Measurements from ENCODE around the gene DSCAML1. TPM values are rescaled to one million over a fixed set of nuclear protein-coding genes. Genes with fewer than 3 reads are reported as not detected.

The DSCAML1 gene
- total and polyA plus RNA-seq, 2 donors, result 0.32 to 0.47 TPM

DNA sequence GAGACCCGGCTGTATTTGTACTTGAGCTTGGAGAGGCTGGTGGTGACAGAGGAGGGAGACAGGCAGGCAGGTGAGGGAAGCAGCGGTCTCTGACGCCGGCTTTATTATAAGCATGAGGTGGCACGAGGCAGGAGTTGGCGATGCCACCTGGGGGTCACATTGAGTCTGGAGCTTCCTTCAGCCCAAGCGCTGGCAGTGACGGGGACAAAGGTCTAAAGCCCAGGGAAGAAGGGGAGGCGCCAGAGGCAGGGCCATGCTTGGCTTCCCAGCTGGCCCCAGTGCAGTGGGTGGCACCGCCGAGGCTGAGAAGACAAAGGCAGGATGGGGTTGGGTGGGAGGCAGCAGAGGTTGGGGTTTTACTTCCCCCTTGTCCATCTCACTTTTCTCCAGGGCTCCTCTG lies 23.1 kb upstream of the DSCAML1 start:
- Histone ChIP-seq H3K36me3 (ENCODE audit: control insufficient read depth in 2 of 2, insufficient read depth in 2 of 2, low read length in 1 of 2) (no peaks in the 10 kb centered on the region), H3K4me1 (ENCODE audit: control insufficient read depth in 2 of 2, insufficient read depth in 2 of 2, low read length in 2 of 2) (peaks cover 45 to 79% of the 10 kb centered on the region in 2 donors), H3K4me3 (ENCODE audit: low read length in 2 of 2) (no peak overlapping the region), H3K27ac (ENCODE audit: low read depth in 1 of 2, low read length in 1 of 2) (no peak overlapping the region), H3K27me3 (ENCODE audit: control insufficient read depth in 2 of 2, insufficient read depth in 1 of 2, low read length in 1 of 2) (no peaks in the 10 kb centered on the region), H3K9me3 (ENCODE audit: control insufficient read depth in 2 of 2, insufficient read depth in 1 of 2, low read length in 1 of 2) (no peaks in the 10 kb centered on the region)
- no peak for DNase-seq (ENCODE audit: low read depth in 6 of 9, low spot score in 9 of 9)
- 93% methylated on average over 11 of the region's 11 CpGs for WGBS

DNA sequence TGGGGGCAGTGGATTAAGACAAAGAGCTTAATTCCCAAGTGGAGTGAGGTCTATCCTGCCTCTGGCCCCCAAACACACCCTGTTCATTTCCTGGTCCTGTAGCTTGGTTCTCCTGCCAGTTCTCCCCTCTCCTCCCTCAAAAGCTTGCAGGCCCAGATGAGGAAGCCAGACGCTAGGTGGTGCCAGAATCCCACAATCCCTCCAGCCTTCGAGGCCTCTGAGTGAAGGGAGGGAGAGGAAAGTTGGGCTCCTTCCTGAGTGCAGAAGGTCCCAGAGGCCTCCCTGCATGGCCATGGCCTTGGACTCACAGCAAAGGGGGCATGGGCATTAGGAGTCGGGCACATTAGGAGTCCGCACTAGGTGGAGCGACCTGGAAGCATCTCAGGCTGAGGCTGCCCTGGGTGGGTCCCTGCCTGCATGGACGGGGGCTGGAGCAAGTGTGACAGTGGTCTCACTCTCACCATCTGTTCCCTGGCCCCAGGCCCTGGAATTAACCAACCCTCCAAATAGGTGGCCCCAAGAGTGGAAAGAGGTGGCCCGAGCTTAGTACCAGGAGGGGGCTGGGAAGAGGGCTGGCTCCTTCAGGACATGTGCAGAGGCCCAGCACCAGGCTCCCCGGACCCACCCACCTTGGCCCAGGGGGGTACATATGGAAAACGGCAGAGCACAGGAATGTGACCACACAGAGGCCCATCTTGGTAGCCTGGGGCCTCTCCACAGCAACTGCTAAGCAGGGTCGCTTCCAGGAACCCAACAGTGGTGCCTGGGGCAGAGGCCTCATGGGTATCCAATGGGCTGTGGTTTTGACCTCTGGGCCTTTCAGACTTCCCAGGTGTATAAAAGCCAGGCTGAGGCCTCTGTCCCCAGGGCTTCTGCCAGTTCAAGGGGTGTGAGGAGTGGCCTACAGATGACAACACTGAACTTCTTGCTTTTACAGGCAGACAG lies 22.4 kb upstream of the DSCAML1 start:
- H3K4me3 ChIP-seq (ENCODE audit: low read length in 2 of 2), result no peak overlapping the region
- peaks cover 45 to 78% of the 10 kb centered on the region in 2 donors for H3K4me1 ChIP-seq (ENCODE audit: control insufficient read depth in 2 of 2, insufficient read depth in 2 of 2, low read length in 2 of 2)
- no peaks in the 10 kb centered on the region for H3K9me3 ChIP-seq (ENCODE audit: control insufficient read depth in 2 of 2, insufficient read depth in 1 of 2, low read length in 1 of 2)
- H3K36me3 ChIP-seq (ENCODE audit: control insufficient read depth in 2 of 2, insufficient read depth in 2 of 2, low read length in 1 of 2), result no peaks in the 10 kb centered on the region
- no peaks in the 10 kb centered on the region for H3K27me3 ChIP-seq (ENCODE audit: control insufficient read depth in 2 of 2, insufficient read depth in 1 of 2, low read length in 1 of 2)
- WGBS, result 90% methylated on average over 10 of the region's 10 CpGs
- peak overlapping the region in 1 of 2 donors; percentile 65 for H3K27ac ChIP-seq (ENCODE audit: low read depth in 1 of 2, low read length in 1 of 2)
- peak in 4 of 9 donors; percentile 59 to 80 (median 64) for DNase-seq (ENCODE audit: low read depth in 6 of 9, low spot score in 9 of 9)

DNA sequence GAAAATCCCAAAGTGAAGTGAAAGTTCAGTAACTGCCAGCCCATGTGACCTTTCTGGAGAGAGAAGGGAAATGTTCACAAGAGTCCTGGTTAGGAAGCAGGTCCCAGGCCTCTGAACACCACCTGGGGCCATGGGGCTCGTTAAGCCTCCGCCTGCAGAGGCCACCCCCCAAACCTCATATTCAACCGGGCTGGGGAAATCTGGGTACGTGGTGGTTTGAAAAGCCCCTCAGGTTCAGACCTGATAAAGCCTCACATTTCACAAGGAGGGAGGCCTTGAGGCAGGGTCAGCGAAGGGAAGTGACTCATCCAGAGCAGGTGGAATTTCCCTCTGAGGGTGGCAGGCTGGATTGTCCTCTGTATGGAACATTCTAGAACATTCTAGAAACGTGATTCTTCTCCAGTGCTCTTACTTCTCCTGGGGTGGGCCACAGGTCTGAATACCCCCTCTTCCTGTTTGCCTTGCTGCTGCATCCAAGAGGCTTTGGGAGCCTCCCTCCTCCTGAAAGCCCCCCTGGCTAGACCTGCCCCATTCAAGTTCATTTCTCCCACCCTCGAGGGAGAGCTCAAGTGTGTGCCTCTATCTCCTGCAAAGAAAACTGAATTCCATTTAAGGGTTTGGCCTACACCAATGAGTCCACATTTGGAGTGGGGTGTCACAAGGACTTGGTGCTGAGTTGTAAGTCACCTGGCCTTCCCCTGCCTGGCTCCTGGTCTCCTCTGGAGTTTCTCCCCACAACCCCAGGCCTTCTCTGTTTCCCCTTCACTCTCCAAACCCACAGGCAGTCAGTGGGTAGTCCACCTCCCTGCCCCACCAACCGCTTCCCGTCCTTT lies 21.2 kb upstream of the DSCAML1 start:
- peak overlapping the region; percentile 57 to 65 for H3K27ac ChIP-seq (ENCODE audit: low read depth in 1 of 2, low read length in 1 of 2)
- H3K36me3 ChIP-seq (ENCODE audit: control insufficient read depth in 2 of 2, insufficient read depth in 2 of 2, low read length in 1 of 2), result no peaks in the 10 kb centered on the region
- no peaks in the 10 kb centered on the region for H3K27me3 ChIP-seq (ENCODE audit: control insufficient read depth in 2 of 2, insufficient read depth in 1 of 2, low read length in 1 of 2)
- H3K4me3 ChIP-seq (ENCODE audit: low read length in 2 of 2), result no peak overlapping the region
- 53% methylated on average over 9 of the region's 9 CpGs for WGBS
- DNase-seq (ENCODE audit: low read depth in 6 of 9, low spot score in 9 of 9), result no peak
- no peaks in the 10 kb centered on the region for H3K9me3 ChIP-seq (ENCODE audit: control insufficient read depth in 2 of 2, insufficient read depth in 1 of 2, low read length in 1 of 2)
- H3K4me1 ChIP-seq (ENCODE audit: control insufficient read depth in 2 of 2, insufficient read depth in 2 of 2, low read length in 2 of 2), result peaks cover 35 to 67% of the 10 kb centered on the region in 2 donors

DNA sequence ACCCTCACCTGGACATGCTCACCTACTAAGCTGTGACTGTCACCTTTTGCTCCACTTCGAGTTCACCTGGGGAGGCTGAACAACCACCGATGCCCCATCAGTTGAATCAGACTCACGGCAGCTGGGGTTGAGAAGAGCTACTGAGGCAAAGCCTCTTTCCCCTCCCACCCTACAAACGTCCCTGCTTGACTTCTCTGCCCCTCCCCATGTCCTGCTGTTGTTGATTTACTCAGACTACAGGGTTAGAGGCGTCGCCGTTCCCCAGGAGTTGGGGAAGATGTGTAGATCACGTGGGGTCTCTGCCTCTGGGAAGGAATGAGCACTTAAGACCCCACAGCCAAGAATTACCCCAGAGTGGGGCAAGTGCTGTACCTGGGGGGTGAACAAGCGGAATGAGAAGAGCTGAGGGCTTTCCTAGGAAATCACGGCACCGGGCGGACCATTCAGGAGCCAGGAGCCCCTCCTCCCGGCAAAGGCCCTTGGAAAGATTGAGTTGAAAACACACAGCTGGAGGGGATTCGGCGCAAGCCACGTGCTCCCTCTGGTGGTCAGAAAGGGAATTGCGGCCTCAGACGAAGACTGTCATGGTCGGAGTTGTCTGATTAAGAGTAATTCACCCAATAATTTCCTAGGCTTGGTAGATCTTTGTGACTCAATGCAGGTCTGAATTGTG lies 20.5 kb upstream of the DSCAML1 start:
- Histone ChIP-seq H3K9me3 (ENCODE audit: control insufficient read depth in 2 of 2, insufficient read depth in 1 of 2, low read length in 1 of 2) (no peaks in the 10 kb centered on the region), H3K36me3 (ENCODE audit: control insufficient read depth in 2 of 2, insufficient read depth in 2 of 2, low read length in 1 of 2) (no peaks in the 10 kb centered on the region), H3K27me3 (ENCODE audit: control insufficient read depth in 2 of 2, insufficient read depth in 1 of 2, low read length in 1 of 2) (no peaks in the 10 kb centered on the region), H3K4me1 (ENCODE audit: control insufficient read depth in 2 of 2, insufficient read depth in 2 of 2, low read length in 2 of 2) (peaks cover 28 to 60% of the 10 kb centered on the region in 2 donors), H3K27ac (ENCODE audit: low read depth in 1 of 2, low read length in 1 of 2) (peak overlapping the region; percentile 44 to 65), H3K4me3 (ENCODE audit: low read length in 2 of 2) (no peak overlapping the region)
- DNase-seq (ENCODE audit: low read depth in 6 of 9, low spot score in 9 of 9), result peak in 7 of 9 donors; percentile 61 to 88 (median 71)
- WGBS, result 27% methylated on average over 19 of the region's 19 CpGs

DNA sequence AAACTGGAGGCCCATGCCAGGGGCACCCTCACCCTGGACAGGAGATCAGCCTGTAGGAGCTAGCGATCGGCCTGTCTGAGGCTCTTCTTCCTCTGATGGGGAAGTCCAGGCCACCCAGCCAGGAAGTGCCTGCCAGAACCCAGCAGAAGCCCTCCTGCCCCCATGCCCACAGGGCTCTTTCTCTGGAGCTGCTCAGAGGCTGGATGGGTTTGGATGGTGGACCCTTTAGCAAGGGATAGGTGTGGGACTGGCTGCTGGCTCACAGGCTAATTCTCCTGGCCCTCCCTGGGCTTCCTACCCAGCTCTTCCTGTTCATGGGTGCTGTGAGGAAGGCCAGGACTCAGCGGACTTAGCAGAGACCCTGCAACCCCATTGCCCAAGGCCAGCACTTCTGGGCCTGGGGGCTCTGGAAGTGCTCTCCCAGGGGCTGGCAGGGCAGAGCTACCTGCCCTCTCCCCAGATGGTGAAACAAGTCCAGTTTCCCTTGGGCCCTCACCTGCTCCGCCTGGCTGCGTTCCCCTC lies 19.9 kb upstream of the DSCAML1 start:
- WGBS, result 93% methylated on average over 5 of the region's 5 CpGs
- Histone ChIP-seq H3K4me1 (ENCODE audit: control insufficient read depth in 2 of 2, insufficient read depth in 2 of 2, low read length in 2 of 2) (peaks cover 23 to 54% of the 10 kb centered on the region in 2 donors), H3K9me3 (ENCODE audit: control insufficient read depth in 2 of 2, insufficient read depth in 1 of 2, low read length in 1 of 2) (no peaks in the 10 kb centered on the region), H3K36me3 (ENCODE audit: control insufficient read depth in 2 of 2, insufficient read depth in 2 of 2, low read length in 1 of 2) (no peaks in the 10 kb centered on the region), H3K4me3 (ENCODE audit: low read length in 2 of 2) (no peak overlapping the region), H3K27me3 (ENCODE audit: control insufficient read depth in 2 of 2, insufficient read depth in 1 of 2, low read length in 1 of 2) (no peaks in the 10 kb centered on the region), H3K27ac (ENCODE audit: low read depth in 1 of 2, low read length in 1 of 2) (peak overlapping the region; percentile 46 to 55)
- no peak for DNase-seq (ENCODE audit: low read depth in 6 of 9, low spot score in 9 of 9)

DNA sequence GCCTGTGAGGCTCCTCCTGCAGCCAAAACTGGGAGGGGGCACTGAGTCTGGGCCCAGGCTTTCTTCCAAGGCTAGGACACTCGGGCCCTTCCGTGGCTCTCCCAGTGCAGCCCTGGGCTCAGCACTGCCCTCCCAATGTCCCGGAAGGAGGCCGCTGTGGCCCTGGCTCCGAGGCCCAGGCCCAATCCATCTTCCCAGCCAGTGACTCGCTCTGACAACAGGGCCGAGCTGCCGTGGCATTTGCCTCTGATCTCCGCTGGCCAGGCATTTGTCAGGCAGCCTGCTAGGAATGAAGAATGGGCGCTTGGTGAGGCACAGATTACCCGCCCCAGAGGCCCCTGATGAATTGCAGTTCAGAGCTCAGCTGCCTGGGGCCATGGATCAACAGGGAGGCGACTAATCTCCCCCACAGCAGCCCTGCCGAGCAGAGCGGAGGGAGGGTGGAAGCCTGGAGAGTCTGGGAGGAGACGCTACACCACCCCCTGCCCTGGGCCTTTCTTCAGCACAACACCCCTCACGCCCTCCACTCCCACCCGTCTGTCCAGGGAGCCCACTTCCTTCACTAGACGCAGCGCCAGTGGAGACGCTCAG lies 19.2 kb upstream of the DSCAML1 start:
- 93% methylated on average over 20 of the region's 20 CpGs for WGBS
- no peaks in the 10 kb centered on the region for H3K27me3 ChIP-seq (ENCODE audit: control insufficient read depth in 2 of 2, insufficient read depth in 1 of 2, low read length in 1 of 2)
- peak overlapping the region; percentile 46 to 67 for H3K27ac ChIP-seq (ENCODE audit: low read depth in 1 of 2, low read length in 1 of 2)
- peaks cover 23 to 51% of the 10 kb centered on the region in 2 donors for H3K4me1 ChIP-seq (ENCODE audit: control insufficient read depth in 2 of 2, insufficient read depth in 2 of 2, low read length in 2 of 2)
- no peak for DNase-seq (ENCODE audit: low read depth in 6 of 9, low spot score in 9 of 9)
- H3K36me3 ChIP-seq (ENCODE audit: control insufficient read depth in 2 of 2, insufficient read depth in 2 of 2, low read length in 1 of 2), result no peaks in the 10 kb centered on the region
- H3K9me3 ChIP-seq (ENCODE audit: control insufficient read depth in 2 of 2, insufficient read depth in 1 of 2, low read length in 1 of 2), result no peaks in the 10 kb centered on the region
- no peak overlapping the region for H3K4me3 ChIP-seq (ENCODE audit: low read length in 2 of 2)

DNA sequence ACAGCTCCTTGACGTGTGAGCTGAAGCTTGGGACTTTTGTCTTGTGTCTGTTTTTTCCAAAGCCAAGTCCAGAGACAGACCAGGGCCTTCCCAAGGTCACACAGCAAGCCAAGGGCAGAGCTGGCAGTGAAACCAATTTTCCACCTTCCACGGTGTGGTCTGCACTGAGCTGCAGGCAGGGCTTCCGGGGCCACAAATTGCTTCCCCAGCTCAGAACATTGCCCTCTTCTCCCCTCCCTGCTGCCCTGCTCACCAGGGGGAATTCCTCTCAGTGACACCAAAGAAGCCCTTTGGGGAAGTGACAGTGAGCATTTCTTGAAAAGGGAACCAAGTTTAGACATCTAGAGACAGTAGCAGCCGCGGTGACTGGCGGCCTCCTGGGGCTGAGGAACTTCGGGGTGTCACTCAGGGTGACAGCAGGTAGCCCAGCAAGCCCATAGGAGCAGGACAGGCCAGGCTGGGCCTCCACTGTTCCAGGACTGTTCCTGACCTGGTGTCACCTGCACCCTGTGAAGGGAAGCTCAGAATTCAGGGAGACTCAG lies 18.3 kb upstream of the DSCAML1 start:
- Histone ChIP-seq H3K4me1 (ENCODE audit: control insufficient read depth in 2 of 2, insufficient read depth in 2 of 2, low read length in 2 of 2) (peaks cover 23 to 51% of the 10 kb centered on the region in 2 donors), H3K27ac (ENCODE audit: low read depth in 1 of 2, low read length in 1 of 2) (peak overlapping the region; percentile 67 to 72), H3K36me3 (ENCODE audit: control insufficient read depth in 2 of 2, insufficient read depth in 2 of 2, low read length in 1 of 2) (no peaks in the 10 kb centered on the region), H3K4me3 (ENCODE audit: low read length in 2 of 2) (no peak overlapping the region), H3K27me3 (ENCODE audit: control insufficient read depth in 2 of 2, insufficient read depth in 1 of 2, low read length in 1 of 2) (no peaks in the 10 kb centered on the region), H3K9me3 (ENCODE audit: control insufficient read depth in 2 of 2, insufficient read depth in 1 of 2, low read length in 1 of 2) (no peaks in the 10 kb centered on the region)
- DNase-seq (ENCODE audit: low read depth in 6 of 9, low spot score in 9 of 9), result peak in 2 of 9 donors; percentile 44 to 66
- 6% methylated on average over 7 of the region's 7 CpGs for WGBS

DNA sequence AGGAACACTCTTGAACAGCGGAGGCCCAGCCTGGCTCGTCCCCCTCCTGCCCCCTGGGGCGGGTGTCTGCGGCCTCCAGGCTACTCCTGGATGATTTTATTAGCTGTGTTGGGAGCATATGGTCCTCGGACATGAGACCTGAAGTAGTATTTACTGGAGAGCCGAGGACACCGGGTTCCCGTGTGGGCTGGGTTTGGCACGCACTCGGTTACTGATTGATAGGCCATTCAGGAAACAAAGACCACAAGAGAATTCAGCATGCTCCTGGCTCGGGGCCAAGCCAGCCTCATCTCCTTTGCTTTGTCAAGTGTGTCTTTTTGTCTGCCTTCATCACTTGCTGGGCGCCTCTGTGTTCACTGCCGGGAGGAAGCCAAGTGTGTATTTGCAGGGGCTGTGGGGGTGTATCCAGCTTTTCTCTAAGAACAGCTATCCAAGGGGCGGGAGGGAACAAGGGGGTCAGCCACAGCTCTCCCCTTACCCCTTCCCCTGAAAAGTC lies 17.8 kb upstream of the DSCAML1 start:
- WGBS, result 11% methylated on average over 14 of the region's 14 CpGs
- Histone ChIP-seq H3K27ac (ENCODE audit: low read depth in 1 of 2, low read length in 1 of 2) (peak overlapping the region; percentile 40 to 48), H3K27me3 (ENCODE audit: control insufficient read depth in 2 of 2, insufficient read depth in 1 of 2, low read length in 1 of 2) (no peaks in the 10 kb centered on the region), H3K4me1 (ENCODE audit: control insufficient read depth in 2 of 2, insufficient read depth in 2 of 2, low read length in 2 of 2) (peaks cover 23 to 51% of the 10 kb centered on the region in 2 donors), H3K4me3 (ENCODE audit: low read length in 2 of 2) (no peak overlapping the region), H3K36me3 (ENCODE audit: control insufficient read depth in 2 of 2, insufficient read depth in 2 of 2, low read length in 1 of 2) (no peaks in the 10 kb centered on the region), H3K9me3 (ENCODE audit: control insufficient read depth in 2 of 2, insufficient read depth in 1 of 2, low read length in 1 of 2) (no peaks in the 10 kb centered on the region)
- DNase-seq (ENCODE audit: low read depth in 6 of 9, low spot score in 9 of 9), result peak in 1 of 9 donors; percentile 63

All from thymus (tissue), 11 donors.